ENCODE results near the gene PTK6.
"Not testable (repeated sequence)": the region's sequence is repeated elsewhere in the genome, so short reads cannot be mapped to it uniquely, and the experiment has no call there.

The PTK6 gene

DNA sequence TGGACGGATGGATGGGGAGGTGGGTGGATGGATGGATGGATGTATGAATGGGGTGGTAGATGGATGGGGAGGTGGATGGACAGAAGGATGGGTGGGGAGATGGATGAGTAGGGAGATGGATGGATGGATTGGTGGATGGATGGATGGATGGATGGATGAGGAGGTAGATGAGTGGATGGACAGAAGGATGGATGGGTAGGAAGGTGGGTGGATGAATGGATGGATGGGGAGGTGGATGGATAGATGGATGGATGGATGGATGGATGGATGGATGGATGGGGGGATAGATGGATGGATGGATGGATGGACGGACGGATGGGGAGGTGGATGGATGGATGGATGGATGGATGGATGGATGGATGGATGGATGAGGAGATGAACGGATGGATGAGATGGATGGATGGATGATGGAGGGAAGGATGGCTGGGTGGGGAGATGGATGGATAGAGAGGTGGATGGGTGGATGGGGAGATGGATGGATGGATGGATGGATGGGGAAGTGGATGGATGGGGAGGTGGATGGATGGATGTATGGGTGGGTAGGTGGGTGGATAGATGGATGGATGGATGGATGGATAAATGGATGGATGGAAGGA, 45.4 kb downstream of the PTK6 start:
- DNase-seq: no peak

DNA sequence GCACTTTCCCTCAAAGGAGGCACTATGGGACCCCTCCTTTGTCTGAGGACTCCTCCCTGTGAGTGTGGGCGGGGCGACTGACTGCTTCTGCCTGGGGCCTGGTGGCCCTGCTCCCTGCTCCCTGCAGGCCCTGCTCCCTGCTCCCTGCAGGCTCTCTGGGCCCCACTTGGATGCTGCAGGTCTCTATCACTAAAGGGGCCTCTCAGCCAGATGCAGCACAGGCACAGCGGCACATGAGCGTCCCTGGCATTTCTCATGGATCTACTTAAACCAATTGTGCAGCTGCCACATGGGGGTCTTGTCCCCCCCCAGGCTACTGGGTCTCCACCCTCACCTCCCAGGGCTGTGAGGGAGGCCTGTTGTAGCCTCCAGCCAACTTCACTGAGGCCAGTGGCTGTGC, 46.1 kb downstream of the PTK6 start:
- no peak for DNase-seq

DNA sequence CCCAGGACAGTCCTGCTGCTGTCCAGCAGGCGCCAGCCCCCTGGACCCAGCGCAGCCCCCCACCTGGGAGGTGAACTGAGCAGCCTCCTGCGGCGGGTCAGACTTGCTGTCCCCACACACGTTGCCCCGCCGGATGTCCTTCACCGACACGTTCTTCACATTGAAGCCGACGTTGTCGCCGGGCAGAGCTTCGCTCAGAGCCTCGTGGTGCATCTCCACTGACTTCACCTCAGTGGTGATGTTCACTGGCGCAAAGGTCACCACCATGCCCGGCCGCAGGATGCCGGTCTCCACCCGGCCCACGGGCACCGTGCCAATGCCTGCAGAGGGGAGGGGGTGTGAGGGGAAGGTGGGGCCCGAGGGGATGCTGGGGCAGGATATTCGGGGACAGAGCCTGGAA, 46.8 kb downstream of the PTK6 start:
- no peak for DNase-seq

- no peak for DNase-seq
Observed at GRCh38 chr20:63488315-63489251, 48.6 kb downstream of the PTK6 start.

- DNase-seq: no peak
Observed at GRCh38 chr20:63487781-63488241, 49.4 kb downstream of the PTK6 start.

GRCh38 chr20:63487116-63487764, 49.9 kb downstream of the PTK6 start:
- DNase-seq: no peak

GRCh38 chr20:63486300-63486855, 50.8 kb downstream of the PTK6 start:
- no peak for DNase-seq

DNA sequence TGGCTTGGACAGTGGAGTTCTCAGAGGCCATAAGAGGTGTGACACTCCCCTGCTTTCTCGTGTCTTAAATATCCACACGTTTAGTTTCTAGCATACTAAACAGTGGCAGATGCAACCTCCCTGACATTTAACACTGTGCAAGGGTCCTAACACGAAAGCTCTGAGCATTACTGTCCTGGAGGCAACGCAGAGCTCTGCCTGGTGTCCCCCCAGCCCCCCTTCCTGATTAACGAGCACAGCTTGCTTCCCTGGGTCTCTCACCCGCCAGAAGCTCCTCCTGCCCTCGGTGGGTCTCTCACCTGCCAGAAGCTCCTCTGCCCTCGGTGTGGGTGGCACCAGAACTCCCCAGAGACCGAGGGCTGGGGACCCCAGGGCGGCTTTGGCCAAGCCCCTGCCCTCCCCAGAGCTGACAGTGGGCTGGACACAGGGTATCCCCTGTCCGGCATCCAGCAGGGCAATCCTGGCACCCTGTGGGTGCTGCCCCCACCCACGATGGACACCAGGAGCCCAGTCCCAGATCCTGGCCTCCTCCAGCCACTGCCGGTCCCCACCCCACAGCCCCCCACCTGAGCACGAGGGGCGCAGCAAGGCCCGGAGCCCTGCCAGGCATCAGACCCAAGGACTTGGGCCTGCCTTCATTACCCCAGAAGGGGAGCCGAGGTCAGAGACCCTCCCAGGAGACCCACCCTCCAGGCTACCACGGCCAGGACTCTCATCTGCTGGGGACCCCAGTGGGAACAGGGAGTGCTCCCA, 52.3 kb downstream of the PTK6 start:
- DNase-seq: no peak

DNA sequence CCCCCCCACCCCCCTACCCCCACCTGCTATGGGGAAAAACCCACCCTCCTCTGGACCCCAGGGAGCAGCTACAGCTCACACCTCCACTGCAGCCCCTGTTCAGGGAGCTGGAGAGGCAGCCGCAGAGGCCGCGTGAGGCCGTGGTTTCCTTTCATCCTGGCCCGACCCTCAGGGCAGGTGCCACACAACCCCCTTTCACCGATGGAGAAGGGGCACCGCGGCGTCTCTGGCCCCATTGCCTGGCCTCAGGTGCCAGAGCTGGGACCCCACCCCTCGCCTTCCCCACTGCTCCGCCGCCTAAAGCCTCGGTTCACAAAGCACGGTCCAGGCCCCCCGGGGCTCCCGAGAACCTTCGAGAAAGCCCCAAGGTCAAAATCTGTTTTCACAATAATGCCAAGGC, 52.9 kb downstream of the PTK6 start:
- DNase-seq: no peak

DNA sequence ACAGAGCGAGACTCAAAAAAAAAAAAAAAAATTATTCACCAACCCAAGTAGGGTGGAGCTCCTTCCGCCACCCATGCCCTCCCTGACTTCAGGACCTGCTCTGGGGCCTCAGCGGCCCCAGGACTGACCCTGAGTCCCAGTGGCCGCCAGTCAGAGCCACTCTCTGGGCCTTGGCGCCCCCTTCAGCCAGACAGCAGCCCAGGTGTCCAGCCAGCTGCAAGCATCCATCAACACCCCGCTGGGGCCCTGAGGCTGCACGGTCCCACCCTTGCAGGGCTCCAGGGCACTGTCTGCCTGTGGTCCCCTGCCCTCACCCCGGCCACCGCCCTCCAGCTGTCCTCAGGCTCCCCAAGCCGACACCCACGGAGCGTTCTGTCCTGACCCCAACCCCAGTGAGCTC, 53.3 kb downstream of the PTK6 start:
- DNase-seq: no peak

GRCh38 chr20:63482021-63482587, 55.1 kb downstream of the PTK6 start:
- no peak for DNase-seq

GRCh38 chr20:63481503-63481902, 55.7 kb downstream of the PTK6 start:
- DNase-seq: no peak

DNA sequence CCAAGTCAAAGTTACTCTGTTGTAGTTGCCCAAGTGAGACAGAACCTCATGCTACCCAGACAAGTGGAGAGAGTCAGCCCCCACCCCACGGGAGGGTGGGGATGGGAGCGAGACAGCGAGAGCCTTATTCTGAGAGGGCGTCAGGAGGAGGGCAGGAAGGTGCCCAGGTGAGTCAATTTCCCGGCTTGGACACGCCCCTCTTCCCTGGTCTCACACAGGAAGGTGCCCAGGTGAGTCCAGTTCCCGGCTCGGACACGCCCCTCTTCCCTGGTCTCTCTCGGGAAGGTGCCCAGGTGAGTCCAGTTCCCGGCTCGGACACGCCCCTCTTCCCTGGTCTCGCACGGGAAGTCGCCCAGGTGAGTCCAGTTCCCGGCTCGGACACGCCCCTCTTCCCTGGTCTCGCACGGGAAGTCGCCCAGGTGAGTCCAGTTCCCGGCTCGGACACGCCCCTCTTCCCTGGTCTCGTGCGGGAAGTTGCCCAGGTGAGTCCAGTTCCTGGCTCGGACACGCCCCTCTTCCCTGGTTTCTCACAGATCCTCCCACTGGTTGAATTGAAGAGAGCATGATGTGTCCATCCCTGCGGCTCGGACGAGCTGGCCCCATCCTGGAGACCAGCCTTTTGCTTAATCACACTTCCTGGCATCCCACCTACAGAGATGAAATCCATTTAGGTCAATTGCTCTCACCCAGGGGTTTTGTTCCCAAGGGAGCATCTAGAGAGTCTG, 57.3 kb downstream of the PTK6 start:
- DNase-seq: not testable (repeated sequence)

DNA sequence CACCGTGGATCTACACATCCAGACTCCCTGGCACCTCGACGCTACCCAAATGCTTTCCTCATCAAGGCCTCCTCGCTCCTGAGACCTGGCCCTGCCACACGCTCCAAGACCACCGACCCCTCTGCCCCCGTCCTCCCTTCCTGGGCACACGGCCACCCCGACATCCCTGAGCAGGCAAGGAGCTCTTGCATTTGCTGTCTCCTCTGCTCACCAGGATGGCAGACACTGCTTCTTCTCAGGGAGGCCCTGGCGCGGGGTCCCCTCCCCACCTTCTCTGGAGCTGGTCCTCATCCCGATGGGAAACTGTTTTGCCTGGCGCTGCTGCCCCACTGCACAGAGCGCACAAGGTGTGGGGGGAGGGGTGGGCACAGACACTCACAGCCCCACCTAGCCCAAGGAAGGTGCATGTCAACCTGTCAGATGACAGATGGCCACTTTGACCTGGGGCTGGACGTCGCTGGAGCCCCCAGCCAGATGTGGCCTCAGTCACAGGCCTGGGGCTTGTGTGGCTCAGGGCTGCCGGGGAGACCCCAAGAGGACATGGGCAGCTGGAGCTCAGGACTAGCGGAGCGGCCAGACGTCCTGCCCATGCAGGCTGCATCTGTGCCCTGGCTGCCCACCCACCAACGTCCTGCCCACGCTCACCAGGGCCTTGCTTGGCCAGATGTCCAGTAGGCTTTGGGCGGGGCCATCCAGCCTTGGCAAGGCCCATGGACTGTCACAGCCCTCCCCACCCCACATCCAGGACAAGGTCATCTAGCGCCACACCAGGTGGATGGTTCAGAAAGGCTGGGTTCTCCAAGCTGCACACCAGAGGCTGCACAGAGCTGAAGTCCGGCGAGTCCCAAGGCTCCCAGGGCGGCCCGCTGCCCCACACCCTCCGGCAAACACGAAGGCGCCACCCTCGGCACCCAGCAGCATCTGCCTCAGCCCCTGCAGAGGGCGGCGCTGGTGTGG, 58.6 kb downstream of the PTK6 start:
- no peak for DNase-seq

Data from GDM1 (cell line).